Activated T-cell treated with anti-CD3 and anti-CD28 coated beads, Interleukin-2, amount 50 U/mL, for 24 hours (primary cell): Measurements from ENCODE around the gene UPF1.
"Not testable (repeated sequence)": the region's sequence is repeated elsewhere in the genome, so short reads cannot be mapped to it uniquely, and the experiment has no call there.

Source experiments
- DNase-seq: peaks from one replicate; pipeline ENCODE4 v3.0.0-alpha.2; 2020
- H3K27ac Mint-ChIP-seq: 2 replicates; pipeline ENCODE4 v1.8.0; 2020; ENCODE audit warnings: mild to moderate bottlenecking, mixed read lengths
- H3K27me3 Mint-ChIP-seq: 2 replicates; pipeline ENCODE4 v1.8.0; 2020; ENCODE audit warnings: mixed read lengths
- H3K36me3 Mint-ChIP-seq: 2 replicates; pipeline ENCODE4 v1.8.0; 2020; ENCODE audit warnings: low read depth, mixed read lengths
- H3K4me1 Mint-ChIP-seq: 2 replicates; pipeline ENCODE4 v1.8.0; 2020; ENCODE audit warnings: low read depth, mixed read lengths
- H3K4me3 Mint-ChIP-seq: 2 replicates; pipeline ENCODE4 v1.8.0; 2020; ENCODE audit warnings: mild to moderate bottlenecking, moderate library complexity, mixed read lengths
- H3K9me3 Mint-ChIP-seq: 2 replicates; pipeline ENCODE4 v1.8.0; 2020; ENCODE audit warnings: mixed read lengths

UPF1 gene

GRCh38 chr19:18906605-18907519 is 75.1 kb downstream of the UPF1 start:
- Mint-ChIP-seq H3K9me3 (no peaks in the 10 kb centered on the region), H3K27me3 (no peaks in the 10 kb centered on the region), H3K27ac (no peak overlapping the region), H3K4me3 (no peak overlapping the region), H3K4me1 (no peaks in the 10 kb centered on the region), H3K36me3 (peaks cover 75% of the 10 kb centered on the region)
- DNase-seq, result no peak

DNA sequence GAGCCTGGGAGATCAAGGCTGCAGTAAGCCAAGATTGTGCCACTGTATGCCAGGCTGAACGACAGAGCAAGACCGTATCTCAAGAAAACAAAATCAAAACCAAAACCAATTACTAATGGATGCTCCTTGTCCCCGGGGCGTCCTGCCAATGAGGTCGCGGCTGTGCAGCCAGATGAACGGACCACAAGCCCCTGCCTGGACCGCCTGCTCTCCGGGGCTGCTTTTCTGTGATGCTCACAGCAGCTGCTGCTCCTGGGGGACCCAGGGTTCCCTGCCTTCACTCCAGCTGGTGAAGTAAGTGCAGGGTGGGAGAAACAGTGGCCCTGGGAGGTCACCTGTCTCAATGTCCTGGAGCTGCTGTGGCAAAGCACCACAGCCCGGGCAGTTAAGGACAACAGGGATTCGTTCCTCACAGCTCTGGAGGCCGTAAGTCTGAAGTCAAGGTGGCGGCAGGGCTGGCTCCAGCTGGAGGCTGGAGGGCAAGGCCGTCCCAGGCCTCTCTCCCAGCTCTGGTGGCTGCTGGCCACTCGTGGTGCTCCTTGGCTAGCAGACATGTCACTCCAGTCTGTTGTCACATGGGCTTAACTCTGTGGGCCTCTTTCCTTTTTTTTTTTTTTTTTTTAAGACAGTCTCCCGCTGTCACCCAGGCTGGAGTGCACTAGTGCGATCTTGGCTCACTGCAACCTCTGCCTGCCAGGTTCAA is 77.3 kb downstream of the UPF1 start:
- DNase-seq, result no peak
- peaks cover 84% of the 10 kb centered on the region for H3K36me3 Mint-ChIP-seq
- H3K27ac Mint-ChIP-seq, result no peak overlapping the region
- no peak overlapping the region for H3K4me3 Mint-ChIP-seq
- H3K4me1 Mint-ChIP-seq, result peaks cover 4% of the 10 kb centered on the region
- no peaks in the 10 kb centered on the region for H3K9me3 Mint-ChIP-seq
- H3K27me3 Mint-ChIP-seq, result no peaks in the 10 kb centered on the region

DNA sequence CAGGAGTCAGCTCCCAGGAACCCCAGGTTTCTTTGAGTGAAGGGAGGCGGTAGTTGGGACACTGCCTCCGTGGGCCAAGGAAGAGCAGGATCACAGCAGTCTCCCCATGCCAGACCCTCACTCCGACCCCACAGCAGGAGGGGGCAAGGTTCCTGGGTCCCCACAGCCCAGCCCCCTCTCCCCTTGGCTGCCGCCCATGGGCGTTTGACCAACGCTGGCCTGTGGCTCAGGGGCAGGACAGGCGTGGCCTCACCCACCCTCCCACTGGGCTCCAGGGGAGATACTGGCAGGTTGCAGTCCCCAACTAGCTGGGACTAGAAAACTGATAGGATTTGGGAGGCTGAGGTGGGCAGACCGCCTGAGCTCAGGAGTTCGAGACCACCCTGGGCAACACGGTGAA is 78.3 kb downstream of the UPF1 start:
- Mint-ChIP-seq H3K4me1 (peaks cover 5% of the 10 kb centered on the region), H3K27ac (no peak overlapping the region), H3K36me3 (peaks cover 82% of the 10 kb centered on the region), H3K9me3 (no peaks in the 10 kb centered on the region), H3K27me3 (no peaks in the 10 kb centered on the region), H3K4me3 (no peak overlapping the region)
- no peak for DNase-seq

GRCh38 chr19:18910801-18911436 is 79.2 kb downstream of the UPF1 start:
- H3K36me3 Mint-ChIP-seq, result peaks cover 82% of the 10 kb centered on the region
- DNase-seq, result no peak
- no peaks in the 10 kb centered on the region for H3K9me3 Mint-ChIP-seq
- H3K4me3 Mint-ChIP-seq, result no peak overlapping the region
- peaks cover 14% of the 10 kb centered on the region for H3K4me1 Mint-ChIP-seq
- H3K27me3 Mint-ChIP-seq, result no peaks in the 10 kb centered on the region
- H3K27ac Mint-ChIP-seq, result no peak overlapping the region

- no peaks in the 10 kb centered on the region for H3K9me3 Mint-ChIP-seq
- no peak for DNase-seq
- H3K27ac Mint-ChIP-seq, result no peak overlapping the region
- H3K4me1 Mint-ChIP-seq, result peaks cover 23% of the 10 kb centered on the region
- H3K36me3 Mint-ChIP-seq, result peaks cover 80% of the 10 kb centered on the region
- H3K27me3 Mint-ChIP-seq, result no peaks in the 10 kb centered on the region
- H3K4me3 Mint-ChIP-seq, result no peak overlapping the region
Measured at GRCh38 chr19:18912933-18913332, 81.2 kb downstream of the UPF1 start.

- Mint-ChIP-seq H3K36me3 (peaks cover 81% of the 10 kb centered on the region), H3K27me3 (no peaks in the 10 kb centered on the region), H3K4me1 (peaks cover 27% of the 10 kb centered on the region), H3K27ac (no peak overlapping the region), H3K4me3 (no peak overlapping the region), H3K9me3 (no peaks in the 10 kb centered on the region)
- no peak for DNase-seq
Measured at GRCh38 chr19:18913466-18913865, 81.7 kb downstream of the UPF1 start.

DNA sequence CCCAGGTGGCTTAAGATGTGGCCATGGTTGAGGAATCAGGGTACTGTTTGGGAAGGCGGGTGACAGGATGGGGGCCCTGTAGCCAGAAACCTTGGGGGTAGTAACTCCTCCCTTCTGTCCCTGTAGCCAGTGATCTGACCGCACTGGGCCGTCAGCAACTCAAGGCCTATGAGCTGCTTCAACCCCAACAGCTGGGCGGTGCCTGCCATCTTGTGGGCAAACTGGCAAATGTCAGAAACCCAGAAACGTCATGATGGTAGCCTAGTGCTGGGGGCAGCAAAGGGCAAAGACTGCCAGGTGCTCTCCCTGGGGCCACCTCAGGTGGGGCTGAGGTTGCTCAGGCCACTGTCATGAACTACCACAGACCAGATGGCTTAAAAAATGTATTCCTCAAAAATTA is 83.9 kb downstream of the UPF1 start:
- Mint-ChIP-seq H3K4me3 (peak overlapping the region; percentile 10), H3K27ac (peak overlapping the region; percentile 33), H3K27me3 (no peaks in the 10 kb centered on the region), H3K36me3 (peaks cover 81% of the 10 kb centered on the region), H3K9me3 (no peaks in the 10 kb centered on the region), H3K4me1 (peaks cover 42% of the 10 kb centered on the region)
- DNase-seq, result no peak

- H3K27ac Mint-ChIP-seq, result peak overlapping the region; percentile 69
- peaks cover 86% of the 10 kb centered on the region for H3K36me3 Mint-ChIP-seq
- not testable (repeated sequence) for H3K27me3 Mint-ChIP-seq, DNase-seq, H3K9me3 Mint-ChIP-seq
- H3K4me3 Mint-ChIP-seq, result peak overlapping the region; percentile 94
- peaks cover 50% of the 10 kb centered on the region for H3K4me1 Mint-ChIP-seq
Measured at GRCh38 chr19:18917593-18917992, 85.8 kb downstream of the UPF1 start.
